GM19099 (cell line): ENCODE measurements around the gene GABBR2.

Source experiments
- POLR2A ChIP-seq: IDR thresholded peaks from 3 replicates; pipeline ENCODE4 v1.6.1; 2011; ENCODE audit warnings: low read depth; ENCODE audit not compliant: insufficient read length; ENCODE audit errors: extremely low read depth

Gene GABBR2

DNA sequence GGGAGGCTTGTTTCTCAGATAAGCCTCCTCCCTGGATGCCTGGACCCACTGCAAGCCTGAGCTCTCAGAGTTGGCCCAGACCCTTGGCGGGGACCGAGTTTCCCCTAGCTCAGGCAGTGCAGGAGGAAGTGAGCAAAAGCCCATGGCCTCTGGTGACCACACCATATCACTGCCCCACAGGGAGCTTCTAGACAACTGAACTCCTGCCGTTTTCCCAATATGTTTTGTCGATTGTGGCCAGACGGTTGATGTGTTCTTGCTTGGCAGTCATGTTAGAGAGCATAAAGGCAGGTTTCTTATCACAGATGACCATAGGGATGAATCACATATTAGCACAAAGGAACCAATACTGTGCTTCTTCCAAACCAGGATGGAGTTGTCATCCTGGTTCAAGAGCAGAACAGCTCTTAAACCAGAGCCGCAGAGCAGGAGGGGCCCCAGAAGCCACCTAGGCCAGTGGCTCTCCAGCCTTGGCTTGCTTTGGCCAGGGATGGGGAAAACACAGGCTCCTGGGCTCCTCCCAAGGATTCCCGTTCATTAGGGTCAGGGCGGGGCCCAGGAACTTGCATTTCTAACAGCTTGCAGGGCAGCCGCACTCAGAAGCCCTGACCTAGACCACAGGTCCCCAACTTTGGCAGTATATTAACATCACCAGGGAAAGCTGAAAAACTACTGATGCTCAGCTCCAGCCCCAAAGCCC is 340.2 kb downstream of the GABBR2 start:
- TF ChIP-seq POLR2A: no peak

GRCh38 chr9:98367923-98368322 is 340.8 kb downstream of the GABBR2 start:
- TF ChIP-seq POLR2A: no peak

DNA sequence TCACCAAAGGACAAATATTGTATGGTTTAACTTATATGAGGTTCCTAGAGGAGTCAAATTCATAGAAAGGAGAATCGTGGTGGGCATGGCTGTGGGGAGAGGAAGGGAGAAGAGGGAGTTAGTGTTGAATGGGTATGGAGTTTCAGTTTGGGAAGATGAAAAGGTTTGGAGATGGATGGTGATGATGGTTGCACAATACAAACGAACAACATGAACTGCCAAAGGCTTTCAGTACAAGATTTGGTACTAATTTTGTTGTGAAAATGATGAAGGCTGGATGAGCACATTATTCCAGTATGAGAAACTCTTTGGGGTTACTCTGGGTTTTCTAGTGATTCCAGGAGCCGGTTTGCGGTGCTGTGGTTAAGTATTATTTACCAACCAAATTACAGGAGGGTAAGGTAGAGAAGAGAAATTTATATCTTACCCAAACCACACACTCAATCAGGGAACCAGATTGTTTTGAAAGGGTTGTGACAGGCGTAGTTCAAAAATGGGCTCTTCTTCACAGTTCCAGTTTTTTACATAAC is 341.3 kb downstream of the GABBR2 start:
- no peak for TF ChIP-seq POLR2A

GRCh38 chr9:98365781-98366180 is 343.0 kb downstream of the GABBR2 start:
- no peak for TF ChIP-seq POLR2A

DNA sequence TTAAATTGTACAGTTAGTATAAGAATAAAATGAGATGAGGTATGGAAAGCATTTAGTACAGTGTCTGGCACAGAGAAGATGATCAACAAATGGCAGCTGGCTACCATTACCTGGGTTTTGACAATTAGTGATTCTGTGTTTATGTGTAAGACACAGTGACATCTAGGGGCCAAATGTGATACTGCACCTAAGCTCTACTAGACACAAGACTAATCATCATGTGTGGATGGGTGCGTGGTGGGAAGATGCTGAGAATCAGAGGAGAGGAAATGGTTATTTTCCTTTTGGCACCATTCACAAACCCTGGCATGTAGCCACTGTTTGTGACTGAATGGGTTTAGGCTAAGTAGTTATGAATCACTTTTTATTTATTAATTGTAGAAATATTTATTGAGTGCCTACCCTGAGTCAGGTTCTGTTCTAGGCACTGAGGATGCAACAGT is 343.5 kb downstream of the GABBR2 start:
- TF ChIP-seq POLR2A: no peak

DNA sequence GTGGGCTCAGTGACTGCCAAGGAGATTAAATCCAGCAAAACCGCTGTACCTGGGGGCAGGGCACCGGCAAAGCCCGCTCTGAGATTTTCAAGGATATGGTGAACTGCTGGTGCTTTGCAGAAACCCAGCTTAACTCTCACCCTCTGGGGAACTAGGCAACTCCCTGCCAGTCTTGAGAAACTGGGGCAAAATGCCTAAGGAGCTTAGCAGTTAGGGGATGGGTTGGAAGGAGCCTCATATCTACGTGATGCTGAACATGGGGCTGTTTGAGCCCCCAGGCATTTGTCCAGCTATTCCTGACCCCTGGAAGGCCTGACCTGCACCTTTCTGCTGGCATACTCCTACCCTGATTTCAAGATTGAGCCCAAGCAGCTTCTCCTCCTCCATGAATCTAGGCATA is 344.6 kb downstream of the GABBR2 start:
- TF ChIP-seq POLR2A: no peak

DNA sequence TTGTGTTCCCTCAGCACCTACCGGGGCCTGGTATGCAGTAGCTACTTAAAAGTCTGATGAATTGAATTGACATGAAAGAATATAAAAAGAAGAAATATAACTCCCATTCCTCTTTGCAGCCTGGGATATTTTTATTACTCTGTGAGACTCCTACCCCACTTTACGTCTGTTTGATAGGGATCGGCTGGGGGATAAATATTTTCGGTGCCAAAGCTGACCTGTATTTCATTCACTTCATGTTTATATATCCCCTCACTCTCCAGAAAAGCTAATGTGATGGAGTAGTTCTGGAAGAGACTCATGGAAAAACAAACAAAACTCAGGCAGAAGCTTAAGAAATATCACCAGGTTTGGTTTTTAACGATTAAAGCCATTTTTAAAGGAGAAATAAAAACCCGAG is 345.1 kb downstream of the GABBR2 start:
- TF ChIP-seq POLR2A: no peak

GRCh38 chr9:98362624-98363252 is 346.0 kb downstream of the GABBR2 start:
- no peak for TF ChIP-seq POLR2A

DNA sequence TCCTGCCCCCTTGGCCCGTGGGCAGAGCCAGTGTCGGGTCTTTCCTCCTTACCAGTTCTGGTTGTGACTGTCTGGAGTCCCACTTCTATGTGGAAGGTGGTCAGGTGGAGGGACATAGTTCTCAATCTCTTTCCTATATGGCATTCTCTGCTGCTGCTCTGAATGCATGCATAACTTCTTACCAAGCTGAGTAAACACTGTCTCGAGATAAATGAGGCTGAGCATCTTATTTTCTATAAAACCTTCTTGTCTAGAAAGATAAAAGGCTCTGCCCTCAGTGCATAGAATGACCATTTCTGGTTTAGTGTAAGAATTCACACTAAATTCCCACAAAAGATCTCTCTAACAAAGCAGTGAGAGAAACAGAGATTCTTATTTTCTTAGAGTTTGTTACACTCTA is 347.1 kb downstream of the GABBR2 start:
- TF ChIP-seq POLR2A: no peak

- TF ChIP-seq POLR2A: no peak
Measured at GRCh38 chr9:98360176-98360708, 348.5 kb downstream of the GABBR2 start.

GRCh38 chr9:98359569-98359968 is 349.2 kb downstream of the GABBR2 start:
- no peak for TF ChIP-seq POLR2A

DNA sequence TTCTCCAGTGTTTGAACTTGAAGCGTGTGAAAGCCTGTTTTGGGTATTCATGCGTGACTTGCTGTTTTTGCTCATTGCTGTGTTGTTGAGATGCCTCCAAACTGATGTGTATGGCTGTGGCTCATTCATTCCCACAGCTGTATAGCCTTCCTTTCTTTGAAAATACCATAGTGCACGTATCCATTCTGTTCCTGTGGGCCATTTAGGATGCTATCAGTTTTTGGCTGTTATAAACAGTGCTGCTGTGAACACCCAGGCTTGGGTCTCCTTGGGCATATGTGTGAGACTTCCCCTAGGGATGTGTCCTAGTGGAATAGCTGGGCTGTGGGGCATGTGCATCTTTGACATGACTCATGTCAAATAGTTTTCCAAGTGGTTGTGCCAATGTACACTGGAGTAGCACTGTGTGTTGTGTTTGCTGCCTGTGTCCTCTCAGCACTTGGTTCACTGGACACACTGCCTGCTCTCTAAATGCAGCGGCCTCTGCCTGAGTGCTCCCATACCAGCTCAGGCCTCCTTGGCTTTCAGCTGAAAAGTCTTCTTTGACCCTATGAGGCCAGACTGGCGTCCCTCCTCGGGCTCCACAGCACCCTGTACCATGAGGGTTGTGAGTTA is 350.7 kb downstream of the GABBR2 start:
- no peak for TF ChIP-seq POLR2A

GRCh38 chr9:98356953-98357690 is 351.6 kb downstream of the GABBR2 start:
- TF ChIP-seq POLR2A: no peak

DNA sequence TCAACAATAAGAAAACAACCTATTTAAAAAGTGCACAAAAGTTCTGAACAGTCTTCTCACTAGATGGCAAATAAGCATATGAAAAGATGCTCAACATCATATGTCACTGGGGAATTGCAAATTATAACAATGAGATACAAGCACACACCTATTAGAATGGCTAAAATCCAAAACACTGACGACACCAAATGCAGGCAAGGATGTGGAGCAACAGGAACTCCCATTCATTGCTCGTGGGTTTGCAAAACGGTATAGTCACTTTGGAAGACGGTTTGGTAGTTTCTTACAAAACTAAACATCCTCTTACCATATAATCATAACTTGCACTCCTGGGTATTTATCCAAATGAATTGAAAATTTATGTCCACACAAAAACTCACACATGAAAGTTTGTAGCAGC is 352.4 kb downstream of the GABBR2 start:
- no peak for TF ChIP-seq POLR2A

DNA sequence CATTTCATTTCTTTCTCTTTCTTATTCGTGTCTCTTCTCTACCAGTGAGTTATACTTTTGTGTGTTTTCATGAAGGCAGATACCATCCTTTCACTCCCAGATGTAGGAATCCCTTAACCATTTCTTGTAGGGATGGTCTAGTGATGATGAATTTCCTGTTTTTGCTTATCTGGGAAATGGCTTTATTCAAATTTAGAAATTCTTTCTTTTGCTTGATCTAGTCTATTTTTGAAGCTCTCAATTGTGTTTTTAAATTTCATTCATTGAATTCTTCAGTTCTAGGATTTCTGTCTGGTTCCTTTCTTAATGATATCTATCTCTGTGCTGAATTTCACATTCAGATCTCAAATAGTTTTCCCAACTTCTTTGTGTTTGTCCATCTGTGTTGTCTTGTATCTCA is 357.4 kb downstream of the GABBR2 start:
- no peak for TF ChIP-seq POLR2A

GRCh38 chr9:98347642-98348041 is 361.1 kb downstream of the GABBR2 start:
- TF ChIP-seq POLR2A: no peak

- no peak for TF ChIP-seq POLR2A
Measured at GRCh38 chr9:98345011-98345410, 363.7 kb downstream of the GABBR2 start.
